Measurements from ENCODE around the gene WWC2. TPM values are rescaled to one million over a fixed set of nuclear protein-coding genes. Genes with fewer than 3 reads are reported as not detected.

The WWC2 gene
- total and polyA plus RNA-seq, 3 experiments from 2014 or later, result 0.80 to 1.7 (median 0.85) TPM

- no peak overlapping the region for H3K27ac Mint-ChIP-seq
- Histone ChIP-seq H3K4me3 (ENCODE audit: low read length) (no peak overlapping the region), H3K27me3 (ENCODE audit: insufficient read depth, low read length, poor library complexity, severe bottlenecking) (no peaks in the 10 kb centered on the region), H3K36me3 (ENCODE audit: insufficient read depth, low read length) (no peaks in the 10 kb centered on the region), H3K4me1 (ENCODE audit: insufficient read depth, low read length) (no peaks in the 10 kb centered on the region), H3K27ac (ENCODE audit: low read depth, low read length) (no peak overlapping the region), H3K9me3 (ENCODE audit: low read length) (no peaks in the 10 kb centered on the region)
- no peaks in the 10 kb centered on the region for H3K4me1 Mint-ChIP-seq
- H3K4me3 Mint-ChIP-seq, result no peak overlapping the region
- peaks cover 3 to 16% of the 10 kb centered on the region in 2 donors for H3K27me3 Mint-ChIP-seq
- no peak for DNase-seq
- H3K36me3 Mint-ChIP-seq, result no peaks in the 10 kb centered on the region
- POLR2A ChIA-PET, result no interaction called here
- CTCF ChIA-PET, result interaction anchor here (1.2 kb wide), 1 partner anchor 9 kb away, joined by 3 read pairs; no protein-coding TSS in a partner anchor
- H3K9me3 Mint-ChIP-seq, result no peaks in the 10 kb centered on the region
Measured at GRCh38 chr4:183205709-183206108, 106.7 kb downstream of the WWC2 start.

GRCh38 chr4:183211533-183211932 is 112.5 kb downstream of the WWC2 start:
- Histone ChIP-seq H3K4me1 (ENCODE audit: insufficient read depth, low read length) (no peaks in the 10 kb centered on the region), H3K27me3 (ENCODE audit: insufficient read depth, low read length, poor library complexity, severe bottlenecking) (no peaks in the 10 kb centered on the region), H3K27ac (ENCODE audit: low read depth, low read length) (no peak overlapping the region), H3K4me3 (ENCODE audit: low read length) (no peak overlapping the region), H3K9me3 (ENCODE audit: low read length) (no peaks in the 10 kb centered on the region), H3K36me3 (ENCODE audit: insufficient read depth, low read length) (no peaks in the 10 kb centered on the region)
- Mint-ChIP-seq H3K36me3 (no peaks in the 10 kb centered on the region), H3K4me3 (no peak overlapping the region), H3K27me3 (peaks cover 1 to 16% of the 10 kb centered on the region in 2 donors), H3K4me1 (no peaks in the 10 kb centered on the region), H3K9me3 (no peaks in the 10 kb centered on the region), H3K27ac (no peak overlapping the region)
- ChIA-PET CTCF (no interaction called here), POLR2A (no interaction called here)
- no peak for DNase-seq

GRCh38 chr4:183213996-183214395 is 114.9 kb downstream of the WWC2 start:
- no peak for DNase-seq
- peaks cover 1 to 9% of the 10 kb centered on the region in 2 donors for H3K27me3 Mint-ChIP-seq
- Histone ChIP-seq H3K4me3 (ENCODE audit: low read length) (no peak overlapping the region), H3K27ac (ENCODE audit: low read depth, low read length) (no peak overlapping the region), H3K27me3 (ENCODE audit: insufficient read depth, low read length, poor library complexity, severe bottlenecking) (no peaks in the 10 kb centered on the region), H3K9me3 (ENCODE audit: low read length) (no peaks in the 10 kb centered on the region), H3K36me3 (ENCODE audit: insufficient read depth, low read length) (no peaks in the 10 kb centered on the region), H3K4me1 (ENCODE audit: insufficient read depth, low read length) (no peaks in the 10 kb centered on the region)
- no peak overlapping the region for H3K4me3 Mint-ChIP-seq
- H3K36me3 Mint-ChIP-seq, result no peaks in the 10 kb centered on the region
- ChIA-PET POLR2A (interaction anchor here (0.7 kb wide), 1 partner anchor 704 kb away, joined by 4 read pairs; no protein-coding TSS in a partner anchor), CTCF (no interaction called here)
- no peak overlapping the region for H3K27ac Mint-ChIP-seq
- no peaks in the 10 kb centered on the region for H3K9me3 Mint-ChIP-seq
- no peaks in the 10 kb centered on the region for H3K4me1 Mint-ChIP-seq

GRCh38 chr4:183214912-183215488 is 115.9 kb downstream of the WWC2 start:
- CTCF ChIA-PET, result interaction anchor here (0.7 to 1.4 kb wide), 2 partner anchors 10 to 14 kb away, joined by 3 read pairs; no protein-coding TSS in a partner anchor
- H3K4me3 Mint-ChIP-seq, result no peak overlapping the region

GRCh38 chr4:183220236-183220635 is 121.2 kb downstream of the WWC2 start:
- H3K9me3 Mint-ChIP-seq, result no peaks in the 10 kb centered on the region
- DNase-seq, result no peak
- Histone ChIP-seq H3K9me3 (ENCODE audit: low read length) (no peaks in the 10 kb centered on the region), H3K27ac (ENCODE audit: low read depth, low read length) (no peak overlapping the region), H3K4me3 (ENCODE audit: low read length) (no peak overlapping the region), H3K36me3 (ENCODE audit: insufficient read depth, low read length) (no peaks in the 10 kb centered on the region), H3K27me3 (ENCODE audit: insufficient read depth, low read length, poor library complexity, severe bottlenecking) (no peaks in the 10 kb centered on the region), H3K4me1 (ENCODE audit: insufficient read depth, low read length) (no peaks in the 10 kb centered on the region)
- no peaks in the 10 kb centered on the region for H3K36me3 Mint-ChIP-seq
- H3K27ac Mint-ChIP-seq, result no peak overlapping the region
- H3K27me3 Mint-ChIP-seq, result peaks cover 0 to under 1% of the 10 kb centered on the region in 2 donors
- POLR2A ChIA-PET, result no interaction called here
- CTCF ChIA-PET, result no interaction called here
- H3K4me3 Mint-ChIP-seq, result no peak overlapping the region
- H3K4me1 Mint-ChIP-seq, result no peaks in the 10 kb centered on the region

More at GRCh38 chr4:183214912-183215488, 115.9 kb downstream of the WWC2 start:
- Mint-ChIP-seq H3K4me1 (no peaks in the 10 kb centered on the region), H3K27ac (no peak overlapping the region), H3K27me3 (peaks cover 1 to 5% of the 10 kb centered on the region in 2 donors), H3K9me3 (no peaks in the 10 kb centered on the region), H3K36me3 (no peaks in the 10 kb centered on the region)
- Histone ChIP-seq H3K27me3 (ENCODE audit: insufficient read depth, low read length, poor library complexity, severe bottlenecking) (no peaks in the 10 kb centered on the region), H3K9me3 (ENCODE audit: low read length) (no peaks in the 10 kb centered on the region), H3K4me1 (ENCODE audit: insufficient read depth, low read length) (no peaks in the 10 kb centered on the region), H3K27ac (ENCODE audit: low read depth, low read length) (no peak overlapping the region), H3K4me3 (ENCODE audit: low read length) (no peak overlapping the region), H3K36me3 (ENCODE audit: insufficient read depth, low read length) (no peaks in the 10 kb centered on the region)
- POLR2A ChIA-PET, result no interaction called here
- no peak for DNase-seq

GRCh38 chr4:183223053-183223452 is 124.0 kb downstream of the WWC2 start:
- no peaks in the 10 kb centered on the region for H3K36me3 ChIP-seq (ENCODE audit: insufficient read depth, low read length)
- Mint-ChIP-seq H3K9me3 (no peaks in the 10 kb centered on the region), H3K27me3 (peaks cover 2 to 7% of the 10 kb centered on the region in 2 donors), H3K4me1 (no peaks in the 10 kb centered on the region), H3K4me3 (no peak overlapping the region), H3K27ac (no peak overlapping the region), H3K36me3 (no peaks in the 10 kb centered on the region)
- no peak overlapping the region for H3K4me3 ChIP-seq (ENCODE audit: low read length)
- no peak overlapping the region for H3K27ac ChIP-seq (ENCODE audit: low read depth, low read length)
- H3K27me3 ChIP-seq (ENCODE audit: insufficient read depth, low read length, poor library complexity, severe bottlenecking), result no peaks in the 10 kb centered on the region
- no peaks in the 10 kb centered on the region for H3K9me3 ChIP-seq (ENCODE audit: low read length)
- no peak for DNase-seq
- POLR2A ChIA-PET, result no interaction called here
- CTCF ChIA-PET, result no interaction called here
- H3K4me1 ChIP-seq (ENCODE audit: insufficient read depth, low read length), result no peaks in the 10 kb centered on the region

- no peaks in the 10 kb centered on the region for H3K9me3 ChIP-seq (ENCODE audit: low read length)
- no peaks in the 10 kb centered on the region for H3K36me3 Mint-ChIP-seq
- no peak for DNase-seq
- no peak overlapping the region for H3K4me3 ChIP-seq (ENCODE audit: low read length)
- no peaks in the 10 kb centered on the region for H3K9me3 Mint-ChIP-seq
- no peaks in the 10 kb centered on the region for H3K4me1 ChIP-seq (ENCODE audit: insufficient read depth, low read length)
- H3K4me1 Mint-ChIP-seq, result no peaks in the 10 kb centered on the region
- no peaks in the 10 kb centered on the region for H3K27me3 ChIP-seq (ENCODE audit: insufficient read depth, low read length, poor library complexity, severe bottlenecking)
- H3K27ac ChIP-seq (ENCODE audit: low read depth, low read length), result no peak overlapping the region
- H3K4me3 Mint-ChIP-seq, result no peak overlapping the region
- POLR2A ChIA-PET, result no interaction called here
- CTCF ChIA-PET, result no interaction called here
- peaks cover 2 to 14% of the 10 kb centered on the region in 2 donors for H3K27me3 Mint-ChIP-seq
- no peak overlapping the region for H3K27ac Mint-ChIP-seq
- H3K36me3 ChIP-seq (ENCODE audit: insufficient read depth, low read length), result no peaks in the 10 kb centered on the region
Measured at GRCh38 chr4:183229397-183229796, 130.3 kb downstream of the WWC2 start.

- H3K4me3 Mint-ChIP-seq, result no peak overlapping the region
- no peaks in the 10 kb centered on the region for H3K9me3 Mint-ChIP-seq
- H3K9me3 ChIP-seq (ENCODE audit: low read length), result no peaks in the 10 kb centered on the region
- H3K36me3 Mint-ChIP-seq, result peaks cover 0 to 14% (median 0%) of the 10 kb centered on the region in 3 donors
- DNase-seq, result no peak
- H3K4me1 Mint-ChIP-seq, result no peaks in the 10 kb centered on the region
- peaks cover 0 to 21% of the 10 kb centered on the region in 2 donors for H3K27me3 Mint-ChIP-seq
- H3K36me3 ChIP-seq (ENCODE audit: insufficient read depth, low read length), result no peaks in the 10 kb centered on the region
- no peak overlapping the region for H3K4me3 ChIP-seq (ENCODE audit: low read length)
- no peak overlapping the region for H3K27ac Mint-ChIP-seq
- POLR2A ChIA-PET, result no interaction called here
- CTCF ChIA-PET, result interaction anchor here (1.1 to 2.0 kb wide), 2 partner anchors 16 to 302 kb away, joined by 3 to 8 read pairs; no protein-coding TSS in a partner anchor
- H3K4me1 ChIP-seq (ENCODE audit: insufficient read depth, low read length), result no peaks in the 10 kb centered on the region
- H3K27ac ChIP-seq (ENCODE audit: low read depth, low read length), result no peak overlapping the region
- H3K27me3 ChIP-seq (ENCODE audit: insufficient read depth, low read length, poor library complexity, severe bottlenecking), result no peaks in the 10 kb centered on the region
Measured at GRCh38 chr4:183240581-183241321, 141.7 kb downstream of the WWC2 start.

All from CD8-positive, alpha-beta memory T cell (primary cell).